GM12878 (cell line): ENCODE results near the gene SYT12.

Experiments
- EGR1 ChIP-seq, 2 experiments: IDR thresholded peaks; 1 replicate in 1 of 2; 2 replicates in 1 of 2; pipeline ENCODE4 v1.6.1; 2011 to 2012; ENCODE audit warnings: low read depth in 2 of 2, low read length in 2 of 2, borderline replicate concordance in 1 of 2, mild to moderate bottlenecking in 1 of 2, moderate library complexity in 1 of 2
- HDGF ChIP-seq: fragments of 450-650 bp; IDR thresholded peaks from 2 replicates; pipeline ENCODE4 v1.6.1; 2016; ENCODE audit warnings: antibody characterized with exemption
- JUND ChIP-seq: IDR thresholded peaks from 2 replicates; pipeline ENCODE4 v1.6.1; 2012; ENCODE audit warnings: low read depth, mild to moderate bottlenecking, low read length, improper control_type of control experiment, moderate library complexity
- POLR2A ChIP-seq: IDR thresholded peaks from 2 replicates; pipeline ENCODE4 v1.6.1; 2011; ENCODE audit warnings: low read depth, mild to moderate bottlenecking, low read length
- RAD51 ChIP-seq: fragments of 450-650 bp; IDR thresholded peaks from 2 replicates; pipeline ENCODE4 v1.6.1; 2016; ENCODE audit warnings: moderate library complexity, mild to moderate bottlenecking, inconsistent platforms
- ZZZ3 ChIP-seq: IDR thresholded peaks from 2 replicates; pipeline ENCODE4 v1.6.1; 2011; ENCODE audit warnings: low read depth; ENCODE audit not compliant: control insufficient read depth, insufficient read length
- TF ChIP-seq, protein P1 (sequence below): IDR thresholded peaks from 2 replicates; pipeline ENCODE4 v1.6.1; 2012; ENCODE audit warnings: low read depth, low read length, improper control_type of control experiment
- TF ChIP-seq, protein P2 (sequence below), 3 experiments: IDR thresholded peaks in 2 of 3; conservative IDR thresholded peaks in 1 of 3; 2 replicates each; pipeline ENCODE4 v1.5.1; 2011; ENCODE audit warnings: low read depth in 3 of 3, low read length in 3 of 3, mild to moderate bottlenecking in 3 of 3, control low read depth in 2 of 3, moderate library complexity in 2 of 3, inconsistent platforms in 1 of 3, mixed read lengths in 1 of 3; ENCODE audit not compliant: control insufficient read depth in 2 of 3, insufficient read depth in 1 of 3; ENCODE audit errors: extremely low read depth in 1 of 3
- TF ChIP-seq, protein P3 (sequence below): IDR thresholded peaks from 2 replicates; pipeline ENCODE4 v1.6.1; 2012; ENCODE audit warnings: low read depth, low read length, improper control_type of control experiment

DNA sequence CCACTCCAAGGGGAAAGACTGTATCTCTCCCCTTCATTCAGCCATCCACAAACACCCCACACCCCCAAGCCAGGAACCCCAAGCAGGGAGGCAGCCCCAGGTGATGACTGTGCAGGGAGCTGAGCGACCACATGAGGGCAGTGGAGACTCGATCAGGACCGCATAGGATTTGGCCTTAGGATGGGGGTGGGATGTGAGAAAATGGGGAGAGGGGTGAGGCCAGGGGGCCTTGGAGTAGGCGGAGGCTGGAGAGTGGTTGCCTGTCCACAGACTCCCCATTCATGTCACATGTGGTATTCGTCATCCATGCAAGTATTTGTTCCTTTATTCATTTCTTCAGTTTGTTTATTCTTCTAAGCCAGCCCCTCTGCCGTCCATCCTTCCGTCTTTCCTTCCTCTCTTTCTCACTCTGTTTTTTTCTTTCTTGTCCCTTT, 31.0 kb downstream of the SYT12 start:
- TF ChIP-seq, protein P1, sequence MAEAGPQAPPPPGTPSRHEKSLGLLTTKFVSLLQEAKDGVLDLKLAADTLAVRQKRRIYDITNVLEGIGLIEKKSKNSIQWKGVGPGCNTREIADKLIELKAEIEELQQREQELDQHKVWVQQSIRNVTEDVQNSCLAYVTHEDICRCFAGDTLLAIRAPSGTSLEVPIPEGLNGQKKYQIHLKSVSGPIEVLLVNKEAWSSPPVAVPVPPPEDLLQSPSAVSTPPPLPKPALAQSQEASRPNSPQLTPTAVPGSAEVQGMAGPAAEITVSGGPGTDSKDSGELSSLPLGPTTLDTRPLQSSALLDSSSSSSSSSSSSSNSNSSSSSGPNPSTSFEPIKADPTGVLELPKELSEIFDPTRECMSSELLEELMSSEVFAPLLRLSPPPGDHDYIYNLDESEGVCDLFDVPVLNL, result no peak
- TF ChIP-seq EGR1 (IDR thresholded peaks at IDR 0.05; ENCODE audit: borderline replicate concordance in 1 of 2, low read depth in 2 of 2, low read length in 2 of 2) (no peak), RAD51 (no peak), POLR2A (no peak), HDGF (no peak), ZZZ3 (no peak), JUND (no peak)
- TF ChIP-seq, protein P2, sequence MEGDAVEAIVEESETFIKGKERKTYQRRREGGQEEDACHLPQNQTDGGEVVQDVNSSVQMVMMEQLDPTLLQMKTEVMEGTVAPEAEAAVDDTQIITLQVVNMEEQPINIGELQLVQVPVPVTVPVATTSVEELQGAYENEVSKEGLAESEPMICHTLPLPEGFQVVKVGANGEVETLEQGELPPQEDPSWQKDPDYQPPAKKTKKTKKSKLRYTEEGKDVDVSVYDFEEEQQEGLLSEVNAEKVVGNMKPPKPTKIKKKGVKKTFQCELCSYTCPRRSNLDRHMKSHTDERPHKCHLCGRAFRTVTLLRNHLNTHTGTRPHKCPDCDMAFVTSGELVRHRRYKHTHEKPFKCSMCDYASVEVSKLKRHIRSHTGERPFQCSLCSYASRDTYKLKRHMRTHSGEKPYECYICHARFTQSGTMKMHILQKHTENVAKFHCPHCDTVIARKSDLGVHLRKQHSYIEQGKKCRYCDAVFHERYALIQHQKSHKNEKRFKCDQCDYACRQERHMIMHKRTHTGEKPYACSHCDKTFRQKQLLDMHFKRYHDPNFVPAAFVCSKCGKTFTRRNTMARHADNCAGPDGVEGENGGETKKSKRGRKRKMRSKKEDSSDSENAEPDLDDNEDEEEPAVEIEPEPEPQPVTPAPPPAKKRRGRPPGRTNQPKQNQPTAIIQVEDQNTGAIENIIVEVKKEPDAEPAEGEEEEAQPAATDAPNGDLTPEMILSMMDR (IDR thresholded peaks at IDR 0.05 in 2 of 3, conservative IDR thresholded peaks at IDR 0.05 in 1 of 3; ENCODE audit: control insufficient read depth in 2 of 3, extremely low read depth in 1 of 3, insufficient read depth in 1 of 3, low read depth in 3 of 3, low read length in 3 of 3), result peak; percentile 73 to 89 (median 80)
- TF ChIP-seq, protein P3, sequence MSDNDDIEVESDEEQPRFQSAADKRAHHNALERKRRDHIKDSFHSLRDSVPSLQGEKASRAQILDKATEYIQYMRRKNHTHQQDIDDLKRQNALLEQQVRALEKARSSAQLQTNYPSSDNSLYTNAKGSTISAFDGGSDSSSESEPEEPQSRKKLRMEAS, result no peak
